ENCODE data around the gene BLM.
"Not testable (repeated sequence)": the region's sequence is repeated elsewhere in the genome, so short reads cannot be mapped to it uniquely, and the experiment has no call there.

BLM gene

GRCh38 chr15:90740545-90740944, 23.4 kb downstream of the BLM start:
- DNase-seq (ENCODE audit: low read depth) = not testable (repeated sequence)

- DNase-seq (ENCODE audit: low read depth) = no peak
These were observed 24.9 kb downstream of the BLM start for GRCh38 chr15:90742087-90742486.

DNA sequence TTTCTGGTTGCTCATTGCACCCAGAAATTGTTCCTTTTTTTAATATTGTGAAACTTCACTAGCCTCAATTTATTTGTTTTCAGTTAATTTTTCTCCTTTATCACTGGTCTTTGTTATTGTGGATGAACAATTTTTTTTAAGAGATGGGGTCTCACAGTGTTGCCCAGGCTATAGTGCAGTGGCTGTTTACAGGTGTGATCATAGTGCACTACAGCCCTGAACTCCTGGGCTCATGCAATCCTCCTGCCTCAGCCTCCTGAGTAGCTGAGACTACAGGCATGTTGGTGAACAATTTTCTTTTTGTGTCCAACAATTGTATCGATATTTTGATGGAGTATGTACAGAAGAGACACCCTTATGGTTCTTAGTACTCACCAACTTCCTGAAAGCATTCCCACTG, 26.3 kb downstream of the BLM start:
- DNase-seq (ENCODE audit: low read depth) = no peak

DNA sequence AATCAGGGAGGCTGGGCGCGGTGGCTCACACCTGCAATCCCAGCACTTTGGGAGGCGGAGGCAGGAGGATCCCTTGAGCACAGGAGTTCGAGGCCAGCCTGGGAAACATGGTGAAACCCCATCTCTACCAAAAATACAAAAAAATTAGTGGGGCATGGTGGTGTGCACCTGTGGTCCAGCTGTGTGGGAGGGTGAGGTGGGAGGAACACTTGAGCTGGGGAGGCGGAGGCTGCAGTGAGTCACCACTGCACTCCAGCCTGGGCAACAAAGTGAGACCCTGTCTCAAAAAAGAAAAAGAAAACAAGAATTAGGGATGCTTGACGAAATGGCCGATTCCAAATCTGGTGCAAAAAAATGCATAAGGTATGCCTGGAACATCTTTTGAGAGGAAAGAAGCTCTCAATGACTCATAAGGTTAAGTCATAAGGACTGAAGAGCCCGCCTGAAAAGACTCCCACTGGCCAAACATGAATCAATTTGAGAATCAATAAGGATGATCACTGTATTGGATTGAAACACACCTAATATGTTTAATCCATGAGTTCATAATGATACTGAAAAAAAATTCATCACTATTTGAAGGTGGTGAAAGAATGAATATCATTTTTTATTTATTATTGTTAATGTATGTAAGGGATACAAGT, 27.7 kb downstream of the BLM start:
- DNase-seq (ENCODE audit: low read depth) = no peak

DNA sequence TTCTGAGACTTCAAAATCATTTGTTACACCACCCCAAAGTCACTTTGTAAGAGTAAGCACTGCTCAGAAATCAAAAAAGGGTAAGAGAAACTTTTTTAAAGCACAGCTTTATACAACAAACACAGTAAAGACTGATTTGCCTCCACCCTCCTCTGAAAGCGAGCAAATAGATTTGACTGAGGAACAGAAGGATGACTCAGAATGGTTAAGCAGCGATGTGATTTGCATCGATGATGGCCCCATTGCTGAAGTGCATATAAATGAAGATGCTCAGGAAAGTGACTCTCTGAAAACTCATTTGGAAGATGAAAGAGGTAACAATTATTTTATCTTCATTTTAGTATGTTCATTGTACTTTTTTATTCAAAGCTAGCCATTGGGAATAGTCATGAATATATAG, 32.6 kb downstream of the BLM start:
- DNase-seq (ENCODE audit: low read depth) = no peak

GRCh38 chr15:90750186-90750585, 33.0 kb downstream of the BLM start:
- DNase-seq (ENCODE audit: low read depth) = no peak

DNA sequence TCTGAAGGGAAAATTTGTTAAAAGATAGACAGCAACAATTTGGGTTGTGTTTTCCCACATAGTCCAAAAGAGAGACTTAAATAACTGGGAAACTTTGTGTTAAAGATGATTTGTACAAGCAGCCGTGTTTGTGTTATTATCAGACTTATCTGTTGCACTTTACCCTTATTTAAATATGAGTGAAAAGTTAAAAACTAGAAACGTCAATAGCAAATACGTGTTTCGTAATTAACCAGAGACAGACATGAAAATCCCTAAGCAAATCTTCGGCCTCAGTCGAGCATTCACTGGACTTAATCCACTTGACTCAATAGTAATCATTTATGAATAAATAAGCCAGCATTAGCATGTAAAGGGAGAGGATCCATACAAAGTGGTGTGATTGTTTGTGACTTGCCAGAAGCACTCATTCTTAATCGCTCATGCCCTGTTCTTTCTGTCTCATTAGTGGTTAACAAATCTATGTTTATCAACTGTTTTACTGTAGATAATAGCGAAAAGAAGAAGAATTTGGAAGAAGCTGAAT, 34.2 kb downstream of the BLM start:
- no peak for DNase-seq (ENCODE audit: low read depth)

GRCh38 chr15:90756916-90757315, 39.8 kb downstream of the BLM start:
- DNase-seq (ENCODE audit: low read depth) = no peak

DNA sequence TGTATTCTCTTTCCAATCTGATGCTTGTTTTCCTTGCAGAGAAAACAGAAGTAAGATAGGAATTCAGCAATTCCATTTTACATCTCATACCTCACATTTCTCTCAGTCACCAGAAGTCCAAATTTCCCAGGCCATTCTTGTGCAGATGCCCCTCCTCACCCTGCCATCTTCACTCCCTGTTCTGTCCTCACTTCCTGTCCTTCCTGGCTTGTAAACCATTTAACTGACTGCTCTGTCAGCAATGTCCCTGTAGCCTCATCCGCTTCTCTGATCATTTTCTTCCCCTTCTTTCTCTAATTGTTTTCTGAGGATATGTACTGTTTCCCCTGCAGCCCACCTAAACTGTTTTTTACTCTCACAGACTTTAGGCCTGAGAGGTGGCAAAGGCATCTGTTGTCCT, 40.3 kb downstream of the BLM start:
- DNase-seq (ENCODE audit: low read depth) = no peak

DNA sequence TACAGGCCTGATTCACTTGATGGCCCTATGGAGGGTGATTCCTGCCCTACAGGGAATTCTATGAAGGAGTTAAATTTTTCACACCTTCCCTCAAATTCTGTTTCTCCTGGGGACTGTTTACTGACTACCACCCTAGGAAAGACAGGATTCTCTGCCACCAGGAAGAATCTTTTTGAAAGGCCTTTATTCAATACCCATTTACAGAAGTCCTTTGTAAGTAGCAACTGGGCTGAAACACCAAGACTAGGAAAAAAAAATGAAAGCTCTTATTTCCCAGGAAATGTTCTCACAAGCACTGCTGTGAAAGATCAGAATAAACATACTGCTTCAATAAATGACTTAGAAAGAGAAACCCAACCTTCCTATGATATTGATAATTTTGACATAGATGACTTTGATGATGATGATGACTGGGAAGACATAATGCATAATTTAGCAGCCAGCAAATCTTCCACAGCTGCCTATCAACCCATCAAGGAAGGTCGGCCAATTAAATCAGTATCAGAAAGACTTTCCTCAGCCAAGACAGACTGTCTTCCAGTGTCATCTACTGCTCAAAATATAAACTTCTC, 43.6 kb downstream of the BLM start:
- no peak for DNase-seq (ENCODE audit: low read depth)

DNA sequence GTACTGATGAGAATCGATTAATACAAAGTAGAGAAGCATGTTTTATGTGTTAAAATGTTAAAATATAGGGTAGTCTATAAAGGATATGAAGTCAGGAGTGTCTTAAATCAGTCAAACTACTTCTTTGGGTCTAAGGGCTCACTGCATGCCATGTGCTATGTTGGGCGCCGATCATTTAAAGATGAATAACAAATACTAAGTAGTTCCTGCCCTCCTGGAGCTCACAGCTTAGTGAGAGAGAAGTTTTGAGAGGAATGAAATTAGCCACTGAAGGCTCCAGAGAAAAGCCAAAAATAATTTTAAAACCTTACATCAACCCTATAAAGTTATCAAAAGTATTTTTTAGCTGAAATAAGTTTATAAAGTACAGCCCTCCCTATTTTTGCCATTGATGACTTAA, 44.5 kb downstream of the BLM start:
- DNase-seq (ENCODE audit: low read depth) = no peak

GRCh38 chr15:90762109-90762508, 45.0 kb downstream of the BLM start:
- no peak for DNase-seq (ENCODE audit: low read depth)

- DNase-seq (ENCODE audit: low read depth) = no peak
These were observed 46.4 kb downstream of the BLM start for GRCh38 chr15:90763366-90764099.

- DNase-seq (ENCODE audit: low read depth) = no peak
These were observed 48.4 kb downstream of the BLM start for GRCh38 chr15:90765531-90765930.

GRCh38 chr15:90765966-90766365, 48.8 kb downstream of the BLM start:
- no peak for DNase-seq (ENCODE audit: low read depth)

DNA sequence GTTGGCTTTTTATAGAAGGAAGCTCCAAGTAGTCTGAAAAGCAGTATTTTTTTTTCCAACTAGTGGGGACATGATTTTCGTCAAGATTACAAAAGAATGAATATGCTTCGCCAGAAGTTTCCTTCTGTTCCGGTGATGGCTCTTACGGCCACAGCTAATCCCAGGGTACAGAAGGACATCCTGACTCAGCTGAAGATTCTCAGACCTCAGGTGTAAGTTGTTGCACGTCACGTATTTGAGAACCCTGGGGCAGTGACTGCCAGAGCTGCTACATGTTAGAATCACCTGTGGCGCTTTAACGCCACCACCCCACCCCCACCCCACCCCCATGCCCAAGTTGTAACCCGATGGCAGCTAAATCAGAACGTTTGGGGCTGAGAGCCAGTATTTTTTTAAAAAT, 52.2 kb downstream of the BLM start:
- DNase-seq (ENCODE audit: low read depth) = no peak

DNA sequence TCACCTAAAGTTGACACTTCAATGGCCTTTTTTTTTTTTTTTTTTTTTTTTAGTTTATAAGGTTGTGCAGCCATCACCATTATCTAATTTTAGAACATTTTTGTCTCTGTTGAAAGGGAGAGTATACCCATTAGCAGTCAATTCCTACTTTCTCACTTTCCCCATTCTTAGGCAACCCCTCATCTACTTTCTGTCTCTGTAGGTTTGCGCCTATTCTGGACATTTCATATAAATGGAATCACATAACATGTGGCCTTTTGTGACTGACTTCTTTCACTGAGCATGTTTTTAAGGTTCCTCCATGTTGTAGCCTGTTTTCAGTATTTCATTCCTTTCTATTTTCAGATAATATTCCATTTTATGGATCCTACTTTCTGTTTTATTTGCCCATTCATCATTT, 56.3 kb downstream of the BLM start:
- DNase-seq (ENCODE audit: low read depth) = no peak

DNA sequence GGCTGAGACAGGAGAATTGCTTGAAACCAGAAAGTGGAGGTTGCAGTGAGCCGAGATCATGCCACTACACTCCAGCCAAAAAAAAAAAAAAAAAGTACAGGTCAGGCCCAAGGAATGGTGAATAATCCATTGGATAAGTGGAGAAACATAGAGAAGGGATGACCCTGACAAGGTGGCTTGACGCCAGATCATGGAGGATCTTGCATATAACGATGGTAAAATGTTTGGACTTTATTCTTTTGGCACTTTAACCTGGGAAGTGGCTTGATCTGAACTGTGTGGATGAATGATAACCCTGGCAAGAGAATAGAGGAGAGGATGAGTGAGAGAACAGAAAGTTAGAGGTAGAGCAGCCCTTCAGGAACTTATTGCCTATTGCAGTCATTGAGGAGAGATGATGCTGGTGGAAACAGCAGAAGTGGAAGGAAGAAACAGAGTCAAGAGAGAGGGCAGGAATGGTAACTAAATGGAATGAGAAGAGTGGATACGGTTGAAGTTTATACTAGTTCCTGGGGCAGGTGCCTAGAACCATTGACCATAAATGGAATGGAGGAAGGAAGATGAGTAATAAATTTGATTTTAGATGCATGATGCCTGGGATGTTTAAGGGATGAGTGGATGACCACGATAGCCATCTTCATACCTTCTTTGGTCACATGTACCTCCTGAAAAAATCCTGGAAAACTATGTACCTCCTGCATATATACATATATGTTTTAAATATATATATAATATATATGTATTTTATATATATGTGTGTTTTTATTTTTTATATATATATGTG, 57.8 kb downstream of the BLM start:
- no peak for DNase-seq (ENCODE audit: low read depth)

DNA sequence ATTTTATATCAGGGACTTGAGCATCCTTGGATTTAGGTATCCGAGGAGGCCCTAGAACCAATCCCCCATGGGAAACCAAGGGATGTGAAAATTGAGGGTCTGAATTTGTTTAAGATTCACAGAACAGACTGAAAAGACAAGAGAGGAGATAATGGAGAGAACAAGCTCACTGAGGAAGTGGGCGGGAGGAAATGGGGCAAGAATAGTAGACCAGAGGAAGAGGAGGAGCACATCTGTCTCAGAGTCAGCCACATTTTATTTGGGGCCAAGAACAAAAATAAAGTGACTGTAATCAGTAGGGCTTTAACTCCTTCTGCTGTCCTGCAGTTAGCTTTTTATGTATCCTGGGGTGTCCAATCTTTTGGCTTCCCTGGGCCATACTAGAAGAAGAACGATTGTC, 63.8 kb downstream of the BLM start:
- DNase-seq (ENCODE audit: low read depth) = no peak

GRCh38 chr15:90782442-90782841, 65.3 kb downstream of the BLM start:
- DNase-seq (ENCODE audit: low read depth) = no peak

DNA sequence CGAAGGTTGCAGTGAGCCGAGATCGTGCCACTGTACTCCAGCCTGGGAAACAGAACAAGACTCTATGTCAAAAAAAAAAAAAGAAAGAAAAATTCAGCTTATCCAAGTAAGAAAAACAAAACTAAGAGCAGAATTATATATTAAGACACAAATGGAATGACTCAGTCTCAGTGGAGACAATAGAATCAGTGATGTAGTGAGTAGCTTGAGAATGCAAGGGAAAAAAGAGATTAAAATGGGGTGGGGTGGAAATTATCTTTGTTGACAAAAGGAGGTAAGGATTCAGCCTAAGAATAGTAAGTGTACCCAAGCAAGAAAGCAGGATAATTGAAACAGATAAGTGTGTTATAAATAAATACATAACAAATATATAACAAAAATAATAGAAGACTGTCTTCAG, 70.7 kb downstream of the BLM start:
- DNase-seq (ENCODE audit: low read depth) = no peak

DNA sequence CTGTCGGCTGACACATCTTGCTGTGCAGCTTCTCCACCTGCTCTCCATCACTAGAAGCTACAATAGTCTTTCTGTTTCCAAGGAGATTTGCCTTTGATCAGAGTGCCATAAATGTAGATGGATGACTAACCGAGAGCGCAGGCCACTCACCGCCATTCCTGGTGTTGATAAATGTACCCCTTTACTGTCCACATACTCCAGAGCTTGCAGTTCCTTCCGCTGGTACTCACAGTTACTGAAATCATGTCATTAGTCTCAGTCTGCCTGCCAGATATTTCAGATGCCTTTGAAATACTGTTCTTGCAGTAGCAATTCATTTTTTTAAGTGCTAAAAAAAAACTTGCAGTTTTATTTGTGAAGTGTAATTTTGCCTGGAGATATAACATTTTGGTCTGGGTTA, 72.3 kb downstream of the BLM start:
- DNase-seq (ENCODE audit: low read depth) = no peak

- no peak for DNase-seq (ENCODE audit: low read depth)
These were observed 72.9 kb downstream of the BLM start for GRCh38 chr15:90790057-90790456.

Measured in stimulated activated CD8-positive, alpha-beta memory T cell treated with anti-CD3 and anti-CD28 coated beads, Interleukin-15, amount 100 ng/mL, for 1 hour (primary cell).